ENCODE data around the gene TOLLIP. TPM values are rescaled to one million over a fixed set of nuclear protein-coding genes. Genes with fewer than 3 reads are reported as not detected.

The TOLLIP gene
- total RNA-seq, 1 experiment from 2014 or later = 29.5 TPM

DNA sequence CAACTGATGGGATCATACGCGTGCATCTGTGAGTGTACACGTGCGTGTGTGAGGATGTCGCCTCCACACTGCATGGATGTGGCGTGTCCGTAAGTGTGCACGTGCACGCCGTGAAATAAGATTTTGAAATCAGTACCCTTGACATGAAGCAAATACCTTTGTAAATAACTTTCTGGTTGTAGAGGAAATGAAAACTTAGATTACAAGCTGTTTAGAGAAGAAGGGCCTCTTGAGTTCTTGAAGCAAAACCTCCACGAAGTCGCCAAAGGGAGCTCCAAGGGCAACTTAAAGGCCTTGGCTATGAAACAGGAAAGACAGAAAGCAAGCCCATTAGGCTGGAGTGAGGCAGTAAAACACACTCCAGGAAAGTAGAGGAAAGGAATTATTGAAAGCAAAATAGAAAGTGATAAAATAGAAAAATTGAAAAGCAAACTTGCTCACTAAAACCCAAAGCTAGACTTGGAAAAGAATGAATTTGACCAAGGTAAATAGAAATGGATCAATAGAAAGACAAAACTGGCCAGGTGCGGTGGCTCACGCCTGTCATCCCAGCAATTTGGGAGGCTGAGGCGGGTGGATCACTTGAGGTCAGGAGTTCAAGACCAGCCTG is 29.7 kb upstream of the TOLLIP start:
- Histone ChIP-seq H4K20me1 (ENCODE audit: insufficient read depth) (no peaks in the 10 kb centered on the region), H3K27ac (no peak overlapping the region), H3K9me2 (ENCODE audit: insufficient read depth) (no peaks in the 10 kb centered on the region), H3K36me3 (ENCODE audit: low read depth) (no peaks in the 10 kb centered on the region), H3K27me3 (ENCODE audit: insufficient read depth, low read depth) (no peaks in the 10 kb centered on the region), H3K79me2 (ENCODE audit: low read depth) (no peaks in the 10 kb centered on the region), H3F3A (ENCODE audit: insufficient read depth, low read depth) (peaks cover 22% of the 10 kb centered on the region; the same call in 1 of the 2 replicates), H3K4me2 (no peak overlapping the region), H2AFZ (no peak overlapping the region), H3K4me1 (replicated peaks; ENCODE audit: insufficient read depth) (peaks cover 9% of the 10 kb centered on the region), H3K9me3 (ENCODE audit: insufficient read depth, low read depth) (no peaks in the 10 kb centered on the region), H3K4me3 (no peak overlapping the region)
- intact Hi-C loops (cut with micrococcal nuclease; ENCODE audit: unreplicated experiment) = loop anchor here (5.0 kb wide), 1 partner anchor 48 kb away; the partner anchor contains the start of gene BRSK2
- DNase-seq = no peak
- CTCF ChIA-PET = no interaction called here
- BruUV-seq (replicated peaks) = no TSS peak
- POLR2A ChIA-PET (ENCODE audit: unreplicated experiment) = no interaction called here
- TF ChIP-seq, protein P1, sequence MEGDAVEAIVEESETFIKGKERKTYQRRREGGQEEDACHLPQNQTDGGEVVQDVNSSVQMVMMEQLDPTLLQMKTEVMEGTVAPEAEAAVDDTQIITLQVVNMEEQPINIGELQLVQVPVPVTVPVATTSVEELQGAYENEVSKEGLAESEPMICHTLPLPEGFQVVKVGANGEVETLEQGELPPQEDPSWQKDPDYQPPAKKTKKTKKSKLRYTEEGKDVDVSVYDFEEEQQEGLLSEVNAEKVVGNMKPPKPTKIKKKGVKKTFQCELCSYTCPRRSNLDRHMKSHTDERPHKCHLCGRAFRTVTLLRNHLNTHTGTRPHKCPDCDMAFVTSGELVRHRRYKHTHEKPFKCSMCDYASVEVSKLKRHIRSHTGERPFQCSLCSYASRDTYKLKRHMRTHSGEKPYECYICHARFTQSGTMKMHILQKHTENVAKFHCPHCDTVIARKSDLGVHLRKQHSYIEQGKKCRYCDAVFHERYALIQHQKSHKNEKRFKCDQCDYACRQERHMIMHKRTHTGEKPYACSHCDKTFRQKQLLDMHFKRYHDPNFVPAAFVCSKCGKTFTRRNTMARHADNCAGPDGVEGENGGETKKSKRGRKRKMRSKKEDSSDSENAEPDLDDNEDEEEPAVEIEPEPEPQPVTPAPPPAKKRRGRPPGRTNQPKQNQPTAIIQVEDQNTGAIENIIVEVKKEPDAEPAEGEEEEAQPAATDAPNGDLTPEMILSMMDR (conservative IDR thresholded peaks at IDR 0.05) = no peak
- TF ChIP-seq EZH2 (IDR thresholded peaks at IDR 0.05; ENCODE audit: low read depth) = no peak

DNA sequence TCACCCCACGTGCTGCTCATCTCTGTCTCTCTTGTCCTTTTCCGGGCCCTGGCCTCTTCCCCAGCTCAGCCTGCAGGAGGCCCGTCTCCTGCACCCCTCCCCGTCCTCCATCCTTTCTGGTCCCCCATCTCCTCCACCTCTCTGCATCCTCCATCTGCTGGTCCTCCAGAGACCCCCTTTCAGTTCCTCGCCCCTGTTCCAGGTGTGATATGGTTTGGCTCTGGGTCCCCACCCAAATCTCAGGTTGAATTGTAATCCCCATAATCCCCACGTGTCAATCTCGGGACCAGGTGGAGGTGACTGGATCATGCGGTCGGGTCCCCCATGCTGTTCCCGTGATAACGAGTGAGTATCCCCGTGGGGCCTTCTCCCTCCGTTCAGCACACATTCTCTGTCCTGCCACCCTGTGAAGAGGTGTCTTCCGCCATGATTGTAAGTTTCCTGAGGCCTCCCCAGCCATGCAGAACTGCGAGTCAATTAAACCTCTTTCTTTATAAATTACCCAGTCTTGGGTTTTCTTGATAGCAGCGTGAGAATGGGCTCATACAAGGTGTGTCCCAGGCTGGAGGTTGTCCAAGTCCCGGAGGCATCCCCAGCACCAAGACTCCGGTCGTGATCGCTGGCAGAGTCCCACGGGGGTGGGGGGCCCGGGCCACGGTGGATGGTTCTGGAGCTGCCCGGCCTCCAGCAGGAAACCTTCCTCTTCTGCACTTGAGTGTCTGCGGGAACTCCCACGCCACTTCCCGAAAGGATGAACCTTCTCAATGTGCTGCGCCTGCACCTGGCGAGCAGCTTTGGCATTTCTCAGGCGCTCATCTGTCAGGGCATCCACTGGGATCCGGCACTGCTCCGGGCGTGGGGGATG is 29.0 kb upstream of the TOLLIP start:
- Histone ChIP-seq H3K36me3 (ENCODE audit: low read depth) (no peaks in the 10 kb centered on the region), H3F3A (ENCODE audit: insufficient read depth, low read depth) (peaks cover 22% of the 10 kb centered on the region; the same call in 1 of the 2 replicates), H3K9me2 (ENCODE audit: insufficient read depth) (no peaks in the 10 kb centered on the region), H3K4me1 (replicated peaks; ENCODE audit: insufficient read depth) (peaks cover 9% of the 10 kb centered on the region), H3K79me2 (ENCODE audit: low read depth) (no peaks in the 10 kb centered on the region), H3K9me3 (ENCODE audit: insufficient read depth, low read depth) (no peaks in the 10 kb centered on the region), H2AFZ (no peak overlapping the region), H3K27ac (no peak overlapping the region), H3K4me3 (no peak overlapping the region), H3K27me3 (ENCODE audit: insufficient read depth, low read depth) (no peaks in the 10 kb centered on the region), H4K20me1 (ENCODE audit: insufficient read depth) (no peaks in the 10 kb centered on the region), H3K4me2 (no peak overlapping the region)
- no peak for DNase-seq
- BruUV-seq (replicated peaks) = TSS peak; percentile 43
- ChIA-PET POLR2A (ENCODE audit: unreplicated experiment) (no interaction called here), CTCF (no interaction called here)
- TF ChIP-seq, protein P1 (conservative IDR thresholded peaks at IDR 0.05) = no peak
- no peak for TF ChIP-seq EZH2 (IDR thresholded peaks at IDR 0.05; ENCODE audit: low read depth)
- intact Hi-C loops (cut with micrococcal nuclease; ENCODE audit: unreplicated experiment) = loop anchor here (5.0 kb wide), 1 partner anchor 49 kb away; the partner anchor contains the start of gene BRSK2

DNA sequence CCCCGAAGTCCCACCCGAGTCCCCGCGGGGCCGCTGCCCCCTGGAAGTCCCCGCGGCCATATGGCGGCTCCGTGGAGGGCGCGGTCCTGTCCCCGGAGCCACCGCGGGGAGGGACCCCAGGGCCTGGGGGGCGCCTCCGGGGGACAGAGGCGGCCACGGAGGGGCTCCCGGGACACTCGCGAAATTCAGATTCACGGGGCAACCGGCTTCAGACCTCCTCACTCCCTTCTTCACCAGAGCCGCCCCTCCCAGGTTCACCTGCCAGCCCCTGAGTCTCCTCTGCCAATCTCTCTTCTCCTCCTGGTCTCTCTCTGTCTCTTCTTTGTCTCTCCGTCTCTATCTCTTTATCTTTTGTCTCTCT is 28.2 kb upstream of the TOLLIP start:
- no peak for TF ChIP-seq EZH2 (IDR thresholded peaks at IDR 0.05; ENCODE audit: low read depth)
- TF ChIP-seq, protein P1 (conservative IDR thresholded peaks at IDR 0.05) = no peak
- H3K4me2 ChIP-seq = no peak overlapping the region
- no peaks in the 10 kb centered on the region for H3K79me2 ChIP-seq (ENCODE audit: low read depth)
- ChIA-PET POLR2A (ENCODE audit: unreplicated experiment) (no interaction called here), CTCF (no interaction called here)
- no peaks in the 10 kb centered on the region for H3K36me3 ChIP-seq (ENCODE audit: low read depth)
- intact Hi-C loops (cut with micrococcal nuclease; ENCODE audit: unreplicated experiment) = loop anchor here (5.0 kb wide), 1 partner anchor 50 kb away; the partner anchor contains the start of gene BRSK2
- no peaks in the 10 kb centered on the region for H3K27me3 ChIP-seq (ENCODE audit: insufficient read depth, low read depth)
- H3F3A ChIP-seq (ENCODE audit: insufficient read depth, low read depth) = peaks cover 22% of the 10 kb centered on the region; the same call in 1 of the 2 replicates
- H3K4me3 ChIP-seq = no peak overlapping the region
- no peaks in the 10 kb centered on the region for H4K20me1 ChIP-seq (ENCODE audit: insufficient read depth)
- peaks cover 9% of the 10 kb centered on the region for H3K4me1 ChIP-seq (replicated peaks; ENCODE audit: insufficient read depth)
- no peak overlapping the region for H3K27ac ChIP-seq
- BruUV-seq (replicated peaks) = no TSS peak
- H3K9me2 ChIP-seq (ENCODE audit: insufficient read depth) = no peaks in the 10 kb centered on the region
- no peak overlapping the region for H2AFZ ChIP-seq
- H3K9me3 ChIP-seq (ENCODE audit: insufficient read depth, low read depth) = no peaks in the 10 kb centered on the region
- no peak for DNase-seq
